G401.6 (cell line): ENCODE data around the gene SLC25A43.

Experiments
- FAIRE-seq: peaks from 2 replicates; lab custom pipeline; 2012; peaks lifted over from hg19 to GRCh38; lab: Jason Lieb, UNC

Gene SLC25A43

GRCh38 chrX:119500061-119500800 lies 101.1 kb downstream of the SLC25A43 start:
- no peak for FAIRE-seq

GRCh38 chrX:119501511-119502148 lies 102.5 kb downstream of the SLC25A43 start:
- no peak for FAIRE-seq

- FAIRE-seq = no peak
Measured at GRCh38 chrX:119502727-119503483, 103.8 kb downstream of the SLC25A43 start.

GRCh38 chrX:119503484-119503861 lies 104.3 kb downstream of the SLC25A43 start:
- FAIRE-seq = no peak
